Measurements from ENCODE around the gene CS.

CS gene

DNA sequence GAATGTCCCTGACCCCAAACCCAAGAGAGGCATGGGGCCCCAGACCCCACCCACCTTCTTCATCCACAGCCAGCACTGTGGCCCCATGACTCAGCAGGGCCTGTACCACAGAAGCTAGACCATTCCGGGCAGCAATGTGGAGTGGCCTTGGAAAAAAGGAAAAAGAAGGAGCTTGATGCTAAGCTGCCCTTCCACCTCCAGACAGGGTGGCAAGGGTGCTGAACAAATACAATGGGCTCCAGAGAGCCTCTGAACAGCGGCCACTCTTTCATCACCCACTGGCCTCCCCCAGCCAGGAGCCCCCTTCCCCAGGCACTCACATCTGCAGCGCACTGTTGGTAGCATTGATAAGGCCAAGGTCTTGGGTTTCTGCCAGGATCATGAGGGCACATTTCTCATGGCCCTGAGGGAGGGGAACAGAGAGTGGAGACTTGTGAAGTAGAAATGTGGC lies 56.4 kb downstream of the CS start:
- DNase-seq, result no peak

DNA sequence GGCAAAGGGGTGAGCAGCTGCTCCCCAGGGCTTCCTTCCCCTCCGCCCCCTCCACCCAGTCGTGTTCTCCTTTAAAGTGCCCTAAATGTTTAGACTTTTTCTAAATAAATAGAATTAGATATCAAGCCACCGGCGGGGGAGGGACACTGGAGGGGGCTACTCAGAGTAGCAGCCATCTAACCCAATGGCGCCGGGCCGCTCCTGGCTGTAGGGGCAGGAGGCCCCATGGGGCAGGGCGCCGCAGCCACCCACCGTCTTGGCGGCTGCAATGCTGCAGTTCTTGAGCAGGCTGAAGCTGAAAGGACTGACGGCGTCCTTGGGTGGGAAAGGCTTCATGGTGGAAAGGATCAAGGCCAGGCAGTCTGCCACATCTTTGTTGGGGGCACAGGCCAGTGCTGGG lies 57.1 kb downstream of the CS start:
- DNase-seq, result no peak

DNA sequence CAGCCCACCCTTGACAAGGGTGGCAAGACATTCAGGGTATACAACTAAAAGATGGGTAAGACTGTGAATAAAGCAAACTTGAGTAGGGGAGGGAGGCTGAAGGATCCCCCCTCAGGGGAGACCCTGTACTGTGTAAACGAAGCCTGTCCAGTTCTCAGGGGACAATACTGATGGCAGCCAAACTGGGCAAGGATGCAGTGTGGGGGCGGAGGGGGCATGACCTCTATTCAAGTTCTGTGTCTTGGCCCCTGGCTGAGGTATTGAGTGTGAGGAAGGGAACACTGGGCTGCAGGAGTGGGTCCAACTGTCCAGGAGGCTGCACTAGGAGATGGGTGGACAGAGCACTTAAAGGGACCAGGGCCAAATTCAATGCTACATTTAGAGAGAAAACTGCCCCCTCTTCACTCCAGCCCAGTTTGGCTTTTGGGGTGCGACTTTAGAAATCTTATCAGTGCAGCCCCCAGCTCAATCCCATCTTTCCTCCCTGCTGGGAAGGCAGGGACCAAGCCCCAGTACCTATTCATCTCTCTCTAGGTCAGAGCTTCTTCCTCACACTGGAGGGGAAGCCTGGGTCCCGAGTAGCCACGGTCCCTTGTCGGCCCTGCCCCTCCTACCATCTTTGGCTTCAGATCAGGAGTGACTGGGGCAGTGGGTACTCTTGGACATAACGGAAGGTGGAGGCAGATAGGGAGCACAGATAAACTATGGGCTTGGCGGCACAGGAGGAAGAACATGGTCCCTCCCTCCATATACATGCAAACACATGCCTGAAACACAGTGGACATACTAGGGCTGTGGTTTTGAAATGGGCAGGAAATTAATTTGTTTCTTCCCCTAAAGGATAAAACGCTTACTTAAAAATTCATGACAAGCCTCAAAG lies 58.5 kb downstream of the CS start:
- DNase-seq, result no peak

DNA sequence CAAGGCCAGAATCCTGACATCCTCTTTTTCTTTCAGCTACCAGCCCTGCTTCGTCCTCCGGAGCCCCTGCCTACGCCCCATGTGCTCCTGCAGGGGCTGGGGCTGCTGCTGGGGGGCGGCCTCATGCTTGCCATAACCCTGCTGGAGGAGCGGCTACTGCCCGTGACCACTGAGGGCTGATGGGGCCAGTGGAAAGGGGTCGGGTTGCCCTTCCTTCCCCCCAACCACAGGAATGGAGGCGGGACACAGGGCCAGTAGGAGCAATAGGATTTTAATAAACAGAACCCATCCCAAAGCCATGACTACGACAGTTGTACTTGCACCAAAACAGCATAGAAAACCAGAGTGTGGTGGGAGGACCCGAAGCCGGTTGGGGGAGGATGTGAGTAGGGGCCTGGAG lies 62.6 kb downstream of the CS start:
- DNase-seq, result no peak

DNA sequence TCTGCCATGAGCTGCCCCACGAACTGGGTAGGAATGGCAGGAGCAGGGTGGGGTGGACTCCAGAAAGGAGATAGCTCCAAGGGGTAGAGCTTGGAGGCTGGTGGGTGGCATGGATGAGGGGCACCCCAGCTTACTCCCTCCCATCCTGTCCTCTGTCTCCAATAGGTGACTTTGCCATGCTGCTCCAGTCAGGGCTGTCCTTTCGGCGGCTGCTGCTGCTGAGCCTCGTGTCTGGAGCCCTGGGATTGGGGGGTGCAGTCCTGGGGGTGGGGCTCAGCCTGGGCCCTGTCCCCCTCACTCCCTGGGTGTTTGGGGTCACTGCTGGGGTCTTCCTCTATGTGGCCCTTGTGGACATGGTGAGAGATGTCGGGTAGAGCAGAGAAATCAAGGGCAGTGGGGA lies 63.1 kb downstream of the CS start:
- DNase-seq, result no peak

DNA sequence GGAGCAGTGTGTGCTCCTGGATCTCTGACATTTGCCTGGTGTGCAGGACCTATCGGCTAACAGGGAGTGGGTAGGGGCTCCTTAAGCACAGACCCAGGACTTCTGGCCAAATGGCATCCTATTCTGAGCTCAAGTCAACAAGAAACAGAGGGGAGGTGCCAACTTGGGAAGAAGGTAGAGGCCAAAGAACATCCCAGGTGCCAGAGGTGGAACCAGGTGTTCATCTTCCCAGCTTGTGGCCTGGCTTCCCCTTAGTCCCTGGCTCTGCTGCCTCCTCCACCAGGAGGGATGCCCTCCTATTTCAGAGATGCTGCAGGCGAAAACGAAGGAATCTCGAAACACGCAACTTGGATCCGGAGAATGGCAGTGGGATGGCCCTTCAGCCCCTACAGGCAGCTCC lies 64.0 kb downstream of the CS start:
- DNase-seq, result no peak

DNA sequence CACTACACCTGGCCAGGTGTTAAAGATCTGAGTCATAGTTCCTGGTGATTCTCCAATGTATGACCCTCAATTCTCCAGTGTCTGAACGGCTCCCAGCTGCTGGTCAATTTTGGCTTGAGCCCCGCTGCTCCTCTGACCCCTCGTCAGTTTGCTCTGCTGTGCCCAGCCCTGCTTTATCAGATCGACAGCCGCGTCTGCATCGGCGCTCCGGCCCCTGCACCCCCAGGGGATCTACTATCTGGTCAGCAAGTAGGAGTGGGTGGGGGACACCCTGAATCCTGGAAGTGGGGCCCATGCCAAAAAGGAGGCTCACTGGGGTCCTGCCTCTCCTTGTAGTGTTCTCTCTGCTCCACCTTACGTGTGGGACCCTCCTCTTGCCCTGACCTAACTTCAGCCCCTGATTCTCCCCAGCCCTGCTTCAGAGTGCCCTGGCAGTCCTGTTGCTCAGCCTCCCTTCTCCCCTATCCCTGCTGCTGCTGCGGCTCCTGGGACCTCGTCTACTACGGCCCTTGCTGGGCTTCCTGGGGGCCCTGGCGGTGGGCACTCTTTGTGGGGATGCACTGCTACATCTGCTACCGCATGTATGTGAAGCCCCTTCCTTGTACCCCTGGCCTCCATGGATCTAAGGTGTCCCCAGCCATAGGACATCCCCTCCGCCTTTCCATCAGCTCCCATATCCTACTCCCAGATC lies 65.2 kb downstream of the CS start:
- no peak for DNase-seq

DNA sequence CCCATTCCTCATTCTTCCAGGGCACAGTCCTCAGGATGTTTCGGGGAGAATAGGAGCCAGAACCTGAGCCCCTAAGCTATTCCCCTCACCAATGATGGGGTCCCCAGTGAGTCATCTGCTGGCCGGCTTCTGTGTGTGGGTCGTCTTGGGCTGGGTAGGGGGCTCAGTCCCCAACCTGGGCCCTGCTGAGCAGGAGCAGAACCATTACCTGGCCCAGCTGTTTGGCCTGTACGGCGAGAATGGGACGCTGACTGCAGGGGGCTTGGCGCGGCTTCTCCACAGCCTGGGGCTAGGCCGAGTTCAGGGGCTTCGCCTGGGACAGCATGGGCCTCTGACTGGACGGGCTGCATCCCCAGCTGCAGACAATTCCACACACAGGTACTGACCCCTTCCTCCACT lies 68.9 kb downstream of the CS start:
- DNase-seq, result no peak

DNA sequence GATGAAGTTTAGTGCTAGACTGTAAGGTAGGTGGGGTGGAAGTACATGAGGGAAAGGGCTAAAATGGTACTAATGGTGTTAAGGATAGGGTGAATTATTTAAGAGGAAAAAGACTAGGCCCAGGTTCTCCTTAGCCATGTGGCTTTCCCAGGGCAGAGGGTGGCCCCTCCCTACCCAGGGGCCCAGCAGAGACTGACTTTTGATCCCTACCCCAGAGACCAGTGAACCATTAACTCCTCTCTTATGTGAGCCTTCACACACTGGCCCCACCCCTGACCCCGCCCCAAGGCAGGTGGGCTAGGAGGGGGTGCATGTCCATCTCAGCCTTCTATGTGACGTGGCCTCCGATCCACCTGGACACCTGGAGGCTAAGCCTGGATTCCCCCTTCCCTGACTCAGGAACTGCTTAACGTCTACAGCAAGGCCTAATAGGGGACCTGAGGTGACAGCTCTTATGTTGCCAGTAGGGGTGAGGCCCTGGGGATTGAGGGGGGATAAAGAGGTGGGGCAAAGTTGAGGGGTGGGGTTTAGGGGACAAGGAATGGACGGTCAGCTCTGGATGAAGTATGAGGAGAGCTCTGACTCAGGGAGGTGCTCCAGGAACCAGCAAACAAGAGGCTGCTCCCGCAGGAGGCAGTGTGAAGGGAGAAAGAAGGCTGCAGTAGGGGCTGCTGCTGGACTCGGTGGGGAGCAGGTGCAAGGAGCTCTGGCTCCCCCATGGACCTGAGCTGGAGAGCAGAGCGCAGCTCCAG lies 69.5 kb downstream of the CS start:
- no peak for DNase-seq

DNA sequence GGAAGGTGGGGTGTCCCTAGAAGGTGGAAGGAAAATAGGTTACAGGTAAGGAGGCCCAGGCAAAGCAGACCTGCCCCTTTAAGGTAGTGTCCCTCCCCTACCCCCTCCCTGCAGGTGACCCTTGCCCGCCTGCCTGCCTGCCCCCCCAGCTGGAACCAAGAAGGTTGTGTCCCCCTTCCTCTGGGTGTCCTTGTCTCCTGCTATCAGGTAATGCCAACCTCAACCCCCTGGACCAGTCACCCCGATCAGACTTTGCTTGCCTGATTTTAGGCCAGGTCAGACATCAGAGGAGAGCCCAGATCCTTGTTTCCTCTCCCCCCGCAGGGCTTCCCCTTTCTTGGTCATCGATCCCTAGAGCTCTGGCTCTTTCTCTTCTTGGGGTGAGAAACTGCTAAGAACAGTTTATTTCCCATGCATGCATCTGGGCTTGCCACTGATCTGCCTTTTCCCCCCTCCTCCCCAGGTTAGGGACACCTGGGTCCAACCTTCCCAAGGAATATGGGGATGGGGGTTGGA lies 70.2 kb downstream of the CS start, which contains the start of gene SLC39A5:
SLC39A5 (plus strand) TSS at position 136 of the 516 bp plus-strand sequence. CDS start 1,224 bp downstream, outside the sequence.
- DNase-seq, result no peak

DNA sequence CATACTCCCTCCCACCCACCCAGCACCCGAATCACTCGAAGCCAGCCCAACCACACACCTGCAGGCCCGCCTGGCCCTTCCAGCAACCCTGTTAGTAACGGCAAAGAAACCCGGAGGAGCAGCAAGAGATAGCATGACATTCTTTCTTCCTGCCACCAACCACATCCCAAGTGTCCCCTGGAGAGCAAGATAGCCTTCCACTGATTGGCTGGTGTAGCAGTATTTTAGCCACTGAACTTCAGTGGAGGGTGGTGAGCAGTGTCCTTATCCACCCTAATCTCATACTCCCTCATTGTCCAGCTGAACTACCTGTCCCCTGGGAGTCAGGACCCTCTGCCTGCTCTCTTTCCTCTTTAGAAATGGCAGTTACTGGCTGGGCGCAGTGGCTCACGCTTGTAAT lies 71.0 kb downstream of the CS start:
- DNase-seq, result no peak

DNA sequence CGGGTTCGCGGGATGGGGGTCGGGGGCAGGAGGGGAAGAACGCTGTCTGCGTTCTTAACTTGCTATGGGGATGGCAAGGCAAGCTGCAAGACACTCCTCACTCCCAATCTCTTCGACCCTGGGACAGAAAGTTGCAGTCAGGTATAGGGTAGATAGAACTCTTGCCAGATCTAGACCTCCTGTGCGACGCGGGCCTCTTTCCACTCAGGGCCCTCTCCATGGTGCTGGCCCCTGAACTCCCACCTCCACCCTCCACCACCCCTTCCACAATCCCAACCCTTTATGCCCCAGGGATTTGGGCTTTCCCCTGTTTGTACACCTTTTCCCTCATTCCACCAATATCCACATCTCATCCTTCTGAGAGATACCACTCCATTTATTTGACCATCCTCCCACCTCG lies 75.2 kb downstream of the CS start:
- no peak for DNase-seq

DNA sequence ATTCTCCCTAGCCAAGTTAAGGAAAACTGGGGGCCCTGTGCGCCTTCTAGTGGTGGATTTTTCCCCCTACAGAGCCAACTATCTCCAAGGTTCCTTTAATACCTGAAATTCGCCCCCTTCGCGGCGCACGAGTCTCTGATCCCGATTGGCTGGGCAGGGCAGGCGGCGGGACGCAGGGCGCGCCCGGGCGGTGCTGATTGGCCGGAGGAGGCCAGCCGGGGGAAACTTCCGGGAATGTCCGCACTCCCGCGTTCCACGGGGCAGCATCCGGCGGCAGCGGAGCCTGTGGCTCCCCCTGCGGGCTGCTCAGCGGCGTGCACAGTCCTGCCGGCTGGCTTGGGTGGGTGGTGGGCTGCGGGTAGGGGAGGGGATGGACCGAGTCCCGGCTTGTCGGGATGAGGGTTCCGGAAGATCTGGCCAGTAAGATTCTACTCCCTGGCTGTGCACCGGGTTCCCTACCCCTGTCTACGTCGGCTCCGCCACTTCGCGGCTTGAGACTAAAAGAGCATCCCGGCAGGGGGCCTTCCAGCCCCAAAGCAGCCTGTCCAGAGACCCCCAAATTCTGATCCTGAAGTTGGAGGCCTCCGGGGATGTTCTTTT lies 75.9 kb downstream of the CS start, which contains the start of gene NABP2:
NABP2 (plus strand) TSS at position 241 of the 600 bp plus-strand sequence. CDS start 515 bp downstream, outside the sequence.
- peak; percentile 88 to 93 for DNase-seq

DNA sequence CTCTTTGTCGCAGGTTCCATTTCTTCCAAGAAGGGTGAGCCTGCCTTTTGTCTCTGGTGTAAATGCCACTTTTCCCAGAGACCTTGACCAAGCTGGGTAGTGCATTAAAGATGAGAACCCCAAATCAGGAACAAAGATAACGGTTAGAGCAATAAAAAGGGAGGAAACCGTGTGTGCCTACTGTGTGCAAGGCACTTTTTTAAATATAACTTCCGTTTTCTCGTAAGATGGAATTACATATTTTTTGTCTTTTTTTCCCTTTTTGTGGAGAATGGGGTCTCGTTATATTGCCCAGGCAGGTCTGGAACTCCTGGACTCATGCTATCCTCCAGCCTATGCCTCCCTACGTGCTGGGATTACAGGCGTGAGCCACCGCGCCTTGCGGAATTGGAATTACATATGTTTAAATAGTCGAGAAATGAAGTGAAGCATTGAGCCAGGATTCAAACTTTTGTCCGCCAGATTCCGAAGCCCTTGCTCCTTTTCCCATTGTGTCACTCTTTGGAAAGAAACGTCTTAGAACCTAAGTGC lies 76.5 kb downstream of the CS start:
- no peak for DNase-seq

DNA sequence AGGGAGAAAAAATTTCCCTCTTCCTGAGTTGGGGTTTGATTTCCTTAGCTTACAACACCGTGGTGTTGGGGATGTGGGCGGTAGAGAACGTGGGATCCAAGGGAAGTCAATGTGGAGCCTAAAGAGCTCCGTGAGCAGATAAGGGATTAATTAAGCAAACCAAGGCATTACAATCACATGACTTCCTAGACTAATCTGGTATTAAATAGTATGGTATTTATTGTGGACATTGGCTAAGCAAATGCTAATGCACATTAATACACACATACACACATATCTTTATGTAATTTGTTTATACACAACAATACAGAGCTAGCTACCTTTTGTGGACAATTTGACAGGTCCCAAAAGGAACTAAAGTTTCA lies 77.6 kb downstream of the CS start:
- no peak for DNase-seq

DNA sequence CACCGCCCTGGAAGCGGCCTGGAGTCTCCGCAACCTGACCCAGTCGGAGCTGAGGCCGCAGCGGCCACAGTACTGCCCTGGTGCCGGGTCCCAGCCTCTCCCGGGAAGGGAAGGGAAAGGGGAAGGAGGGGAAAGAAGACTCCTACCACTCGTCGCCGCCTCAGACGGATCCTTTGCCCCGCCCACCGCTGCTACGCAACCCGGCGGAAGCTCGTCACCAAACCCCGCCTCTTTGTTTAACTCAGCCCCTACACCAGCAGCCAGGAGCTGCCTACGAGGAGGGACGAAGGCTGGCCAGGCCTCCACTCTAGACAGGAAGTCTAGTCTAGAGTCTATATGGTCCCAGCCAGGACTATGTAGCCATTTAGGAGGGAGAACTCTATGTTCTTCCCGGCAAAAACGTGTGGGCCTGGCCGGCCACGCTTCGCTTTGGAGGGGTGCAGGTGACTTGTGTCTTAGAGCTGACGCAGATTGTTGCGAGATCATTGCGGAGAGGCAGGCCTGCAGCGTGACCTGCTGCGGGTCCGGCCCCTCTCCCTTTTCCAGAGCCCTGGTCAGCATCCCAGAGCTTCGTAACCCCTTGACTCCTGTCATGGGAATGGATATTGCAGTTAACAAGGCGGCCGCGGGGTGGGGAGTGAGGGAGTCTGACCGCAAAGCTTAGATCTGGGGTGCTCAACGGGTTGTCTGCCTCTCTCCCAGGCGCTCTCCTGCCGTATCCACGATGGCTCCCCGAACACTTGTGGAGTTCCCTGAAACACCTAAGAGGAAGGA lies 78.2 kb downstream of the CS start, which contains the start of gene RNF41:
RNF41 (minus strand) TSS at position 166 of the 774 bp plus-strand sequence. CDS start 7,875 bp downstream, outside the sequence.
- DNase-seq, result peak; percentile 88 to 89
